PC-3 (cell line): ENCODE results near the gene PAGE5.

ENCODE experiments used
- EZH2 ChIP-seq: fragments of 300-600 bp; sonication (generic); IDR thresholded peaks from one replicate; pipeline ENCODE4 v1.6.1; 2017; ENCODE audit warnings: antibody characterized with exemption, mild to moderate bottlenecking, low read length; ENCODE audit not compliant: unreplicated experiment
- EZH2phosphoT487 ChIP-seq: fragments of 300-600 bp; sonication (generic); IDR thresholded peaks from 2 replicates; pipeline ENCODE4 v1.6.1; 2018; ENCODE audit warnings: mild to moderate bottlenecking, antibody characterized with exemption, low read length, borderline replicate concordance
- TF ChIP-seq, protein P1 (sequence below): fragments of 300-600 bp; sonication (generic); conservative IDR thresholded peaks from 2 replicates; pipeline ENCODE4 v1.5.1; 2017; ENCODE audit warnings: antibody characterized with exemption, low read depth, mild to moderate bottlenecking, low read length

DNA sequence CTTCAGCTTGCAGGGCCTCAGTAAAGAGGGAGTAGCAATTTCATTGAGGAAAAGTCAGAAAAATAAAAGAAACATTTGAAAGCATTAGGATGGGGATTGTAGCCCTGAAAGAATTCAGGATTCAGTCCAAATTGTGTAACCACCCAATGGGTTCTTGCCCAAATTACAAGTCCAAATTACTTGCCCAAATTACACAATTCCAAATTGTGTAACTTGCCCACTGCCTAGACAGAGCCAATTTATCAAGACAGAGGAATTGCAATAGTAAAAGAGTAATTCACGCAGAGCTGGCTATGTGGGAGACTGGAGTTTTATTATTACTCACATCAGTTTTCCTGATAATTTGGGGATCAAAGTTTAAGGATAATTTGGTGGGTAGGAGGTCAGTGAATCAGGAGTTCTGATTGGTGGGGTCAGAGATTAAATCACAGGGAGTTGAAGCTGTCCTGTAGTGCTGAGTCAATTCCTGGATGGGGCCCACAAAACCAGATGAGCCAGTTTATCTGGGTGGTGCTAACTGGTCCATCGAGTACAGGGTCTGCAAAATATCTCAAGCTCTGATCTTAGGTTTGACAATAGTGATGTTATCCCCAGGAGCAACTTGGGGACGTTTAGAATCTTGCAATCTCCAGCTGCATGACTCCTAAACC is 18.1 kb upstream of the PAGE5 start:
- TF ChIP-seq EZH2phosphoT487 = no peak
- TF ChIP-seq EZH2 = no peak
- TF ChIP-seq, protein P1, sequence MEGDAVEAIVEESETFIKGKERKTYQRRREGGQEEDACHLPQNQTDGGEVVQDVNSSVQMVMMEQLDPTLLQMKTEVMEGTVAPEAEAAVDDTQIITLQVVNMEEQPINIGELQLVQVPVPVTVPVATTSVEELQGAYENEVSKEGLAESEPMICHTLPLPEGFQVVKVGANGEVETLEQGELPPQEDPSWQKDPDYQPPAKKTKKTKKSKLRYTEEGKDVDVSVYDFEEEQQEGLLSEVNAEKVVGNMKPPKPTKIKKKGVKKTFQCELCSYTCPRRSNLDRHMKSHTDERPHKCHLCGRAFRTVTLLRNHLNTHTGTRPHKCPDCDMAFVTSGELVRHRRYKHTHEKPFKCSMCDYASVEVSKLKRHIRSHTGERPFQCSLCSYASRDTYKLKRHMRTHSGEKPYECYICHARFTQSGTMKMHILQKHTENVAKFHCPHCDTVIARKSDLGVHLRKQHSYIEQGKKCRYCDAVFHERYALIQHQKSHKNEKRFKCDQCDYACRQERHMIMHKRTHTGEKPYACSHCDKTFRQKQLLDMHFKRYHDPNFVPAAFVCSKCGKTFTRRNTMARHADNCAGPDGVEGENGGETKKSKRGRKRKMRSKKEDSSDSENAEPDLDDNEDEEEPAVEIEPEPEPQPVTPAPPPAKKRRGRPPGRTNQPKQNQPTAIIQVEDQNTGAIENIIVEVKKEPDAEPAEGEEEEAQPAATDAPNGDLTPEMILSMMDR = no peak
